Upper lobe of left lung (tissue), 6 donors: ENCODE measurements around the gene RPL22. TPM values are rescaled to one million over a fixed set of nuclear protein-coding genes. Genes with fewer than 3 reads are reported as not detected.

Experiments
- ATAC-seq, 2 donors: fragments of 200-7000 bp; cut with Tn5 transposase; one replicate each; pipeline ENCODE4 v1.9.1; 2022; ENCODE audit warnings: mild to moderate bottlenecking in 2 of 2, moderate library complexity in 2 of 2; ENCODE audit not compliant: low FRiP score in 2 of 2
- DNase-seq, 2 donors: peaks; one replicate each; pipeline ENCODE4 v3.0.0-alpha.2; 2019 to 2020
- H3K27ac ChIP-seq, 4 donors: fragments of 200-600 bp; sonication (generic); one replicate each; pipeline ENCODE4 v1.5.1; 2016 to 2019
- H3K27me3 ChIP-seq, 4 donors: fragments of 200-600 bp; sonication (generic); one replicate each; pipeline ENCODE4 v1.5.1; 2017 to 2019
- H3K36me3 ChIP-seq, 4 donors: fragments of 200-600 bp; sonication (generic); one replicate each; pipeline ENCODE4 v1.5.1; 2016 to 2019
- H3K4me1 ChIP-seq, 4 donors: fragments of 200-600 bp; sonication (generic); one replicate each; pipeline ENCODE4 v1.5.1; 2018 to 2019
- H3K4me3 ChIP-seq, 4 donors: fragments of 200-600 bp; sonication (generic); one replicate each; pipeline ENCODE4 v1.5.1; 2017 to 2019; ENCODE audit warnings: mild to moderate bottlenecking in 2 of 4, moderate library complexity in 1 of 4
- H3K9me3 ChIP-seq, 4 donors: fragments of 200-600 bp; sonication (generic); one replicate each; pipeline ENCODE4 v1.5.1; 2018 to 2019
- CTCF ChIP-seq, 6 experiments: fragments of 450-650 bp in 4 of 6; fragments of 200-600 bp in 2 of 6; sonication (generic) in 2 of 6; IDR thresholded peaks; one replicate each; pipeline ENCODE4 v1.5.1; 2016 to 2019; ENCODE audit warnings: antibody characterized with exemption in 6 of 6
- EP300 ChIP-seq, 4 donors: sonication (generic); formaldehyde crosslinking; IDR thresholded peaks; one replicate each; pipeline ENCODE4 v1.5.1; 2017; ENCODE audit warnings: antibody characterized with exemption in 4 of 4, control low read depth in 2 of 4
- POLR2A ChIP-seq, 4 donors: fragments of 450-650 bp; IDR thresholded peaks; one replicate each; pipeline ENCODE4 v1.5.1; 2016 to 2017; ENCODE audit warnings: antibody characterized with exemption in 4 of 4, mild to moderate bottlenecking in 2 of 4
- POLR2AphosphoS5 ChIP-seq, 2 donors: sonication (generic); formaldehyde crosslinking; IDR thresholded peaks; one replicate each; pipeline ENCODE4 v1.5.1; 2017; ENCODE audit warnings: antibody characterized with exemption in 2 of 2
- WGBS, 2 donors: methylation state at CpG; one replicate each; pipeline ENCODE4 v1.1.5; 2017 to 2018; 5-methylcytosine and 5-hydroxymethylcytosine counted together
- total RNA-seq, 6 donors: library from RNA; depleted of rRNA in 4 of 6; stranded (reverse); fragments of >200 nt in 4 of 6; gene quantifications; one replicate each; pipeline versions ENCODE4 v1.1.0 to v1.2.1, GENCODE V29; 2016 to 2021
- donor health status: DM: no; HTN: no; CAD: no; lungs with moderate emphysema.
- donor health status: DM: no; HTN: yes; CAD: no; lungs with severe emphysema.

RPL22 gene
- total RNA-seq, 6 donors from 2014 or later: 88.2 to 288 (median 180) TPM

- Histone ChIP-seq H3K27me3 (peaks cover 1 to 42% (median 28%) of the 10 kb centered on the region in 4 donors), H3K9me3 (no peaks in the 10 kb centered on the region), H3K36me3 (no peaks in the 10 kb centered on the region), H3K4me3 (no peak overlapping the region), H3K4me1 (peaks cover 20 to 32% (median 22%) of the 10 kb centered on the region in 4 donors), H3K27ac (no peak overlapping the region)
- WGBS, 2 donors: 27 to 33% methylated on average over 7 of the region's 7 CpGs
- no peak for ATAC-seq
- no peak for TF ChIP-seq EP300 (IDR thresholded peaks at IDR 0.05)
- TF ChIP-seq POLR2A (IDR thresholded peaks at IDR 0.05): no peak
- no peak for TF ChIP-seq CTCF (IDR thresholded peaks at IDR 0.05)
- no peak for TF ChIP-seq POLR2AphosphoS5 (IDR thresholded peaks at IDR 0.05)
- DNase-seq: no peak
These were observed 39.9 kb upstream of the RPL22 start for GRCh38 chr1:6239213-6239752.

GRCh38 chr1:6237093-6237492, 37.7 kb upstream of the RPL22 start:
- H3K9me3 ChIP-seq: no peaks in the 10 kb centered on the region
- 96 to 97% methylated on average over 4 of the region's 4 CpGs for WGBS, 2 donors
- no peak overlapping the region for H3K4me3 ChIP-seq
- no peak overlapping the region for H3K27ac ChIP-seq
- no peak for DNase-seq
- peaks cover 0 to 21% (median 11%) of the 10 kb centered on the region in 4 donors for H3K27me3 ChIP-seq
- H3K36me3 ChIP-seq: peaks cover 4 to 20% (median 9%) of the 10 kb centered on the region in 4 donors
- ATAC-seq: no peak
- peaks cover 15 to 29% (median 17%) of the 10 kb centered on the region in 4 donors for H3K4me1 ChIP-seq
- TF ChIP-seq CTCF (IDR thresholded peaks at IDR 0.05) (no peak), EP300 (IDR thresholded peaks at IDR 0.05) (no peak), POLR2A (IDR thresholded peaks at IDR 0.05) (no peak), POLR2AphosphoS5 (IDR thresholded peaks at IDR 0.05) (no peak)

GRCh38 chr1:6235296-6235677, 35.9 kb upstream of the RPL22 start:
- peak overlapping the region in 3 of 4 donors; percentile 36 to 84 (median 56) for H3K27ac ChIP-seq
- H3K9me3 ChIP-seq: no peaks in the 10 kb centered on the region
- H3K4me3 ChIP-seq: peak overlapping the region; percentile 67 to 93 (median 86)
- WGBS, 2 donors: 1 to 2% methylated on average over 10 to 17 of the region's 30 CpGs
- TF ChIP-seq EP300 (IDR thresholded peaks at IDR 0.05) (no peak), CTCF (IDR thresholded peaks at IDR 0.05) (no peak), POLR2A (IDR thresholded peaks at IDR 0.05) (no peak), POLR2AphosphoS5 (IDR thresholded peaks at IDR 0.05) (no peak)
- H3K27me3 ChIP-seq: peaks cover 0 to 5% (median 0%) of the 10 kb centered on the region in 4 donors
- DNase-seq (no peak), ATAC-seq (no peak)
- peaks cover 10 to 22% (median 11%) of the 10 kb centered on the region in 4 donors for H3K4me1 ChIP-seq
- H3K36me3 ChIP-seq: peaks cover 14 to 38% (median 22%) of the 10 kb centered on the region in 4 donors

- H3K4me1 ChIP-seq: peaks cover 10 to 22% (median 11%) of the 10 kb centered on the region in 4 donors
- WGBS, 2 donors: 48 to 71% methylated on average over 18 to 19 of the region's 20 CpGs
- ATAC-seq (no peak), DNase-seq (no peak)
- TF ChIP-seq EP300 (IDR thresholded peaks at IDR 0.05): no peak
- TF ChIP-seq CTCF (IDR thresholded peaks at IDR 0.05): no peak
- no peak for TF ChIP-seq POLR2A (IDR thresholded peaks at IDR 0.05)
- TF ChIP-seq POLR2AphosphoS5 (IDR thresholded peaks at IDR 0.05): no peak
- H3K27ac ChIP-seq: peak overlapping the region in 2 of 4 donors; percentile 36 to 84
- no peaks in the 10 kb centered on the region for H3K27me3 ChIP-seq
- H3K9me3 ChIP-seq: no peaks in the 10 kb centered on the region
- H3K36me3 ChIP-seq: peaks cover 14 to 44% (median 28%) of the 10 kb centered on the region in 4 donors
- H3K4me3 ChIP-seq: peak overlapping the region; percentile 67 to 93 (median 86)
These were observed 35.3 kb upstream of the RPL22 start for GRCh38 chr1:6234502-6235295.
